GM23338 (cell line): Measurements from ENCODE around the gene TFCP2.

Experiments
- CTCF ChIP-seq, 2 experiments: fragments of 200-600 bp in 1 of 2; sonication (generic) in 1 of 2; conservative IDR thresholded peaks; 2 replicates each; pipeline versions ENCODE4 v1.5.1 to v1.6.1; 2016 to 2017; ENCODE audit warnings: antibody characterized with exemption in 2 of 2, low read depth in 2 of 2, mild to moderate bottlenecking in 2 of 2, moderate library complexity in 1 of 2
- EZH2 ChIP-seq: fragments of 200-600 bp; sonication (generic); IDR thresholded peaks from one replicate; pipeline ENCODE4 v1.8.0; 2017; ENCODE audit warnings: antibody characterized with exemption, mild to moderate bottlenecking, low read depth; ENCODE audit not compliant: unreplicated experiment
- EZH2phosphoT487 ChIP-seq: fragments of 200-600 bp; sonication (generic); IDR thresholded peaks from one replicate; pipeline ENCODE4 v1.8.1; 2018; ENCODE audit warnings: antibody characterized with exemption; ENCODE audit not compliant: unreplicated experiment

DNA sequence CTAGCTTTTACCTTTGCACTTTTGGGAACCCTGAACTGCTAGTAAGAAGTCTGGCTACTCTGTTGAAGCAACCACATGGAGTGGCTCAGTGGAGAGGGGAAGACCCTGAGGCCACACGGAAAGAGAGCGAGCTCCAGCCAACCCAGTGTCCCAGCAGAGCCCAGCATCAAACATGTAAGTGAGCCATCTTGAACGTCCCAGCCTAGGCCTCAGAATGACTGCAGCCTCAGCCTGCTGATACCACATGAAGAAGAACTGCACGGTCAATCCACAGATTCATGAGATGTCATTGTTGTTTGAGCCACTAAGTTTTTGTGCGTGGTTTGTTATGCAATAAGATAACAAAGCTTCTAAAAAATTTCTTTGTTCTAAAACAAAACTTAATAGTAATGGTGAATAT lies 40.2 kb downstream of the TFCP2 start:
- TF ChIP-seq CTCF (conservative IDR thresholded peaks at IDR 0.05; ENCODE audit: low read depth in 2 of 2), result no peak
- no peak for TF ChIP-seq EZH2phosphoT487
- no peak for TF ChIP-seq EZH2
